K562 (cell line): ENCODE results near the gene EME2. TPM values are rescaled to one million over a fixed set of nuclear protein-coding genes. Genes with fewer than 3 reads are reported as not detected.

Source experiments
- ARHGAP35 ChIP-seq: fragments of 450-650 bp; IDR thresholded peaks from 2 replicates; pipeline ENCODE4 v1.6.1; 2018; ENCODE audit not compliant: partially characterized antibody
- C11orf30 ChIP-seq: fragments of 450-650 bp; IDR thresholded peaks from 2 replicates; pipeline ENCODE4 v1.6.1; 2016; ENCODE audit warnings: low read depth, mild to moderate bottlenecking
- ETV1 ChIP-seq: fragments of 450-650 bp; conservative IDR thresholded peaks from 2 replicates; pipeline ENCODE4 v1.6.1; 2016; ENCODE audit warnings: missing genetic modification characterization, control low read depth, low read depth, missing compliant biosample characterization
- GTF2A2 ChIP-seq: IDR thresholded peaks from 2 replicates; pipeline ENCODE4 v1.6.1; 2016; ENCODE audit warnings: mild to moderate bottlenecking, missing genetic modification characterization, missing compliant biosample characterization
- SIN3B ChIP-seq: fragments of 450-650 bp; IDR thresholded peaks from 2 replicates; pipeline ENCODE4 v1.6.1; 2017; ENCODE audit warnings: low read depth, mild to moderate bottlenecking, moderate library complexity
- XRCC4 ChIP-seq: IDR thresholded peaks from one replicate; pipeline ENCODE4 v1.6.1; 2011; ENCODE audit not compliant: insufficient read depth, insufficient read length; ENCODE audit errors: extremely low read depth
- XRCC5 ChIP-seq: fragments of 200-400 bp; formaldehyde crosslinking; IDR thresholded peaks from 2 replicates; pipeline ENCODE4 v1.6.1; 2017; ENCODE audit warnings: low read depth, mild to moderate bottlenecking, low read length
- ZNF830 ChIP-seq: fragments of 250-450 bp; sonication (Bioruptor Pico); IDR thresholded peaks from 2 replicates; pipeline ENCODE4 v1.5.0; 2021; ENCODE audit warnings: mild to moderate bottlenecking
- polyA plus RNA-seq, 8 experiments: library from polyadenylated mRNA; depleted of rRNA in 4 of 8; stranded (reverse) in 5 of 8; unstranded in 3 of 8; fragments of >200 nt; fragmentation: Nextera tagmentation in 2 of 8; fragmentation: Illumina TruSeq in 1 of 8; extraction: Ambion mirVana in 2 of 8; extraction: Trizol in 1 of 8; gene quantifications; 2 replicates each; pipeline versions ENCODE4 v1.2.1 to v1.2.3, GENCODE V29; 2011 to 2014; ENCODE audit warnings: inconsistent platforms in 1 of 8, missing spikeins in 1 of 8
- total RNA-seq, 7 experiments: library from RNA; depleted of rRNA in 6 of 7; stranded (reverse); fragments of >200 nt in 6 of 7; fragmentation: Illumina TruSeq in 2 of 7; extraction: Trizol in 2 of 7; gene quantifications; 2 replicates each; pipeline versions ENCODE4 v1.2.1 to v1.2.3, GENCODE V29; 2011 to 2021; ENCODE audit warnings: low replicate concordance in 1 of 7
- TF ChIP-seq, protein P1 (sequence below), 3 experiments: IDR thresholded peaks in 2 of 3; conservative IDR thresholded peaks in 1 of 3; 2 replicates each; pipeline ENCODE4 v1.5.1; 2011 to 2012; ENCODE audit warnings: low read length in 3 of 3, mild to moderate bottlenecking in 3 of 3, control low read depth in 2 of 3, improper control_type of control experiment in 1 of 3, inconsistent platforms in 1 of 3, low read depth in 1 of 3, mixed read lengths in 1 of 3, moderate library complexity in 1 of 3; ENCODE audit not compliant: insufficient read depth in 2 of 3
- TF ChIP-seq, protein P2 (sequence below): fragments of 150-350 bp; conservative IDR thresholded peaks from 2 replicates; pipeline ENCODE4 v1.6.1; 2014; ENCODE audit warnings: low read length
- TF ChIP-seq, protein P3 (sequence below), 2 experiments: fragments of 450-650 bp in 1 of 2; sonication (generic) in 1 of 2; formaldehyde crosslinking in 1 of 2; IDR thresholded peaks in 1 of 2; conservative IDR thresholded peaks in 1 of 2; 2 replicates each; pipeline versions ENCODE4 v1.6.1 to v1.8.1; 2016 to 2023; ENCODE audit warnings: mild to moderate bottlenecking in 2 of 2, moderate library complexity in 2 of 2, inconsistent platforms in 1 of 2, missing genetic modification reagents in 1 of 2
- TF ChIP-seq, protein P4 (sequence below), 2 experiments: IDR thresholded peaks; 2 replicates each; pipeline ENCODE4 v1.6.1; 2011; ENCODE audit warnings: borderline replicate concordance in 1 of 2, control low read depth in 1 of 2, low read depth in 1 of 2, low read length in 1 of 2, mild to moderate bottlenecking in 1 of 2, mixed read lengths in 1 of 2, moderate library complexity in 1 of 2; ENCODE audit not compliant: insufficient read depth in 1 of 2, insufficient read length in 1 of 2, poor library complexity in 1 of 2, severe bottlenecking in 1 of 2; ENCODE audit errors: extremely low read depth in 1 of 2

Gene EME2
- total and polyA plus RNA-seq, 9 of the 15 experiments (the other 6 are each of a cell fraction or from before 2014, with no cell fraction given), result 0.35 to 19.9 (median 3.5) TPM

DNA sequence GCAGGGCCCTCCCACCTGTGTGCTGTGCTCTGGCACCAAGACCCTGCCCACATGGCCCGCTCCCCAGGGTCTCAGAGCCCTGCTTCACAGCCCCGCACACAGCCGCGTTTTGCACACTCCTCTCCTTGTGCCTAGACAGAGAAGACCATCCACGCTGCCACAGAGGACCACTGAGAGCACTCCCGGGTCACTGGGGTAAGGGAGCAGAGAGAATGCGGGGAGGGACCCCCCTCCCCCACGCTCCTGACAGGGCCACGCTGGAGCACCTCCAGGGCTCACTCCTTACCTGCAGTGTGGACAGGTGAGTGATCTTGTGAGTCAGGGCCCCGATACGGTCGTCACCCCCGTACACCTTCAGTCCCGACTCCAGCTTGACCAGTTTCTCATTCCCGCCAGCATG, 47.0 kb downstream of the EME2 start (continued):
- TF ChIP-seq, protein P1, sequence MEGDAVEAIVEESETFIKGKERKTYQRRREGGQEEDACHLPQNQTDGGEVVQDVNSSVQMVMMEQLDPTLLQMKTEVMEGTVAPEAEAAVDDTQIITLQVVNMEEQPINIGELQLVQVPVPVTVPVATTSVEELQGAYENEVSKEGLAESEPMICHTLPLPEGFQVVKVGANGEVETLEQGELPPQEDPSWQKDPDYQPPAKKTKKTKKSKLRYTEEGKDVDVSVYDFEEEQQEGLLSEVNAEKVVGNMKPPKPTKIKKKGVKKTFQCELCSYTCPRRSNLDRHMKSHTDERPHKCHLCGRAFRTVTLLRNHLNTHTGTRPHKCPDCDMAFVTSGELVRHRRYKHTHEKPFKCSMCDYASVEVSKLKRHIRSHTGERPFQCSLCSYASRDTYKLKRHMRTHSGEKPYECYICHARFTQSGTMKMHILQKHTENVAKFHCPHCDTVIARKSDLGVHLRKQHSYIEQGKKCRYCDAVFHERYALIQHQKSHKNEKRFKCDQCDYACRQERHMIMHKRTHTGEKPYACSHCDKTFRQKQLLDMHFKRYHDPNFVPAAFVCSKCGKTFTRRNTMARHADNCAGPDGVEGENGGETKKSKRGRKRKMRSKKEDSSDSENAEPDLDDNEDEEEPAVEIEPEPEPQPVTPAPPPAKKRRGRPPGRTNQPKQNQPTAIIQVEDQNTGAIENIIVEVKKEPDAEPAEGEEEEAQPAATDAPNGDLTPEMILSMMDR (IDR thresholded peaks at IDR 0.05 in 2 of 3, conservative IDR thresholded peaks at IDR 0.05 in 1 of 3; ENCODE audit: insufficient read depth in 2 of 3, low read depth in 1 of 3, low read length in 3 of 3), result no peak
- TF ChIP-seq, protein P2, sequence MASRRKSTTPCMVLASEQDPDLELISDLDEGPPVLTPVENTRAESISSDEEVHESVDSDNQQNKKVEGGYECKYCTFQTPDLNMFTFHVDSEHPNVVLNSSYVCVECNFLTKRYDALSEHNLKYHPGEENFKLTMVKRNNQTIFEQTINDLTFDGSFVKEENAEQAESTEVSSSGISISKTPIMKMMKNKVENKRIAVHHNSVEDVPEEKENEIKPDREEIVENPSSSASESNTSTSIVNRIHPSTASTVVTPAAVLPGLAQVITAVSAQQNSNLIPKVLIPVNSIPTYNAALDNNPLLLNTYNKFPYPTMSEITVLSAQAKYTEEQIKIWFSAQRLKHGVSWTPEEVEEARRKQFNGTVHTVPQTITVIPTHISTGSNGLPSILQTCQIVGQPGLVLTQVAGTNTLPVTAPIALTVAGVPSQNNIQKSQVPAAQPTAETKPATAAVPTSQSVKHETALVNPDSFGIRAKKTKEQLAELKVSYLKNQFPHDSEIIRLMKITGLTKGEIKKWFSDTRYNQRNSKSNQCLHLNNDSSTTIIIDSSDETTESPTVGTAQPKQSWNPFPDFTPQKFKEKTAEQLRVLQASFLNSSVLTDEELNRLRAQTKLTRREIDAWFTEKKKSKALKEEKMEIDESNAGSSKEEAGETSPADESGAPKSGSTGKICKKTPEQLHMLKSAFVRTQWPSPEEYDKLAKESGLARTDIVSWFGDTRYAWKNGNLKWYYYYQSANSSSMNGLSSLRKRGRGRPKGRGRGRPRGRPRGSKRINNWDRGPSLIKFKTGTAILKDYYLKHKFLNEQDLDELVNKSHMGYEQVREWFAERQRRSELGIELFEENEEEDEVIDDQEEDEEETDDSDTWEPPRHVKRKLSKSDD, result no peak
- TF ChIP-seq, protein P3, sequence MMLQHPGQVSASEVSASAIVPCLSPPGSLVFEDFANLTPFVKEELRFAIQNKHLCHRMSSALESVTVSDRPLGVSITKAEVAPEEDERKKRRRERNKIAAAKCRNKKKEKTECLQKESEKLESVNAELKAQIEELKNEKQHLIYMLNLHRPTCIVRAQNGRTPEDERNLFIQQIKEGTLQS (IDR thresholded peaks at IDR 0.05), result no peak
- TF ChIP-seq, protein P3 (CRISPR knock-in tag; conservative IDR thresholded peaks at IDR 0.05), result no peak
- TF ChIP-seq ZNF830 (CRISPR knock-in tag) (no peak), ARHGAP35 (no peak), GTF2A2 (no peak), XRCC5 (no peak), ETV1 (tag) (no peak), C11orf30 (no peak), SIN3B (no peak), XRCC4 (no peak)
- TF ChIP-seq, protein P4, sequence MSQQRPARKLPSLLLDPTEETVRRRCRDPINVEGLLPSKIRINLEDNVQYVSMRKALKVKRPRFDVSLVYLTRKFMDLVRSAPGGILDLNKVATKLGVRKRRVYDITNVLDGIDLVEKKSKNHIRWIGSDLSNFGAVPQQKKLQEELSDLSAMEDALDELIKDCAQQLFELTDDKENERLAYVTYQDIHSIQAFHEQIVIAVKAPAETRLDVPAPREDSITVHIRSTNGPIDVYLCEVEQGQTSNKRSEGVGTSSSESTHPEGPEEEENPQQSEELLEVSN (IDR thresholded peaks at IDR 0.05; ENCODE audit: borderline replicate concordance in 1 of 2, extremely low read depth in 1 of 2, insufficient read depth in 1 of 2, insufficient read length in 1 of 2, low read depth in 1 of 2, low read length in 1 of 2, poor library complexity in 1 of 2, severe bottlenecking in 1 of 2), result no peak
- TF ChIP-seq, all 486 proteins: peak for 0
